Activated naive CD4-positive, alpha-beta T cell treated with anti-CD3 and anti-CD28 coated beads for 36 hours (primary cell): Measurements from ENCODE around the gene TFDP1. TPM values are rescaled to one million over a fixed set of nuclear protein-coding genes. Genes with fewer than 3 reads are reported as not detected.

Experiments
- CTCF ChIA-PET: fragments of 350-600 bp; sonication (Branson Sonifier 250); formaldehyde crosslinking; loops from one replicate; lab custom pipeline; 2021; ENCODE audit warnings: antibody characterized with exemption; lab: Charles Lee
- DNase-seq: peaks from one replicate; pipeline ENCODE4 v3.0.0-alpha.2; 2020
- H3K27ac Mint-ChIP-seq: one replicate; pipeline ENCODE4 v1.8.0; 2021; ENCODE audit warnings: mild to moderate bottlenecking, mixed read lengths
- H3K27me3 Mint-ChIP-seq: one replicate; pipeline ENCODE4 v1.8.0; 2021; ENCODE audit warnings: low read depth, mixed read lengths
- H3K36me3 Mint-ChIP-seq: one replicate; pipeline ENCODE4 v1.8.0; 2021; ENCODE audit warnings: low read depth, mixed read lengths
- H3K4me1 Mint-ChIP-seq: one replicate; pipeline ENCODE4 v1.8.0; 2021; ENCODE audit warnings: low read depth, mixed read lengths
- H3K4me3 Mint-ChIP-seq: one replicate; pipeline ENCODE4 v1.8.0; 2021; ENCODE audit warnings: mild to moderate bottlenecking, moderate library complexity, mixed read lengths
- H3K9me3 Mint-ChIP-seq: one replicate; pipeline ENCODE4 v1.8.0; 2021; ENCODE audit warnings: mixed read lengths
- intact Hi-C: fragments of 100-400 bp; cut with micrococcal nuclease; formaldehyde crosslinking; loops from one replicate; pipeline ENCODE4 v1.15.1; 2023
- total RNA-seq, 2 experiments: library from RNA; stranded (reverse); gene quantifications; one replicate each; pipeline ENCODE4 v1.2.3, GENCODE V29; 2021

Gene TFDP1
- total RNA-seq, 2 experiments from 2014 or later = 157 to 161 TPM

DNA sequence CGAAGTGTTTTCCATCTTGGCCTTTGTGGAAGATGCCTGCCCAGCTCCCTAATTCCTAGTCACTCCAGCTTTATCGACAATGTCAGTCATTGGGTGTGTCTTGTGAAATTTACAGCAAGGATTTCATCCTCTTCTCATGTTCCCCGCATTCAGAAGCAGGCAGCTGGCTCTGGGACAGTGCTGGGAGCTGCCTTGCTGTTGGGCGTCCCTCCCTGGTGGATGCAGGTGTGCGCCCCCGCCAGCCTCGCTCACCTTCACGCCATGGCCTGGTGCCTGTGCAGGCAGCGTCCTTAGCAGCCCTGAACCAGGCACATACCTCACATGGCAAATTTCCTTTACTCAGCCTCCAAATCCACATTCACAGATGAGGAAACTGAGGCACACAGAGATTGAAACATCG is 39.7 kb upstream of the TFDP1 start:
- Mint-ChIP-seq H3K4me3 (no peak overlapping the region), H3K4me1 (peaks cover 2% of the 10 kb centered on the region), H3K9me3 (peaks cover 5% of the 10 kb centered on the region), H3K27ac (no peak overlapping the region), H3K36me3 (peaks cover 25% of the 10 kb centered on the region), H3K27me3 (no peaks in the 10 kb centered on the region)
- intact Hi-C loops = no loop called here
- DNase-seq = no peak
- CTCF ChIA-PET = interaction anchor here (0.6 kb wide), 1 partner anchor 280 kb away, joined by 3 read pairs; no protein-coding TSS in a partner anchor

DNA sequence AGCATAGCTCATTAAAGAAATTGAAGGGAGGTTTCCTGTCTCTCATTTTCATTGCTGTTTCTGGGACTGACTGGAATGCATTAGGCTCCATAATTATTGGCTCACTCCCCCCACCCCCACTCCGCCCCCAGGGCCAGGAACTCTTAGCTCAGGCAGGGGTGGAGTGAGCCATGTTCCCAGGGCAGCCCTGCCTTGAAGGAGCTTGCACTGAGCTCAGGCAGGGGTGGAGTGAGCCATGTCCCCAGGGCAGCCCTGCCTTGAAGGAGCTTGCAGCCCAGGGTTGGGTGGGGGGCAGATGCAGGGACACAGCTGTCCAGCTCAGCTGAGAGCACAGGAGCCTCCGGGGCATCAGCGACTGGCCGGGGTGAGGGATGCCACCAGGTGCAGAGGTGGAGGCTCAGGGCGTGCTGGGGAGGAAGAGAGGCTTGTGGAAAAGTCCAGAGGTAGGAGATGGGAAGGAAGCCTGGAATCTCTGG is 39.1 kb upstream of the TFDP1 start:
- CTCF ChIA-PET = no interaction called here
- intact Hi-C loops = no loop called here
- H3K9me3 Mint-ChIP-seq = peaks cover 5% of the 10 kb centered on the region
- no peak overlapping the region for H3K4me3 Mint-ChIP-seq
- no peaks in the 10 kb centered on the region for H3K27me3 Mint-ChIP-seq
- H3K27ac Mint-ChIP-seq = no peak overlapping the region
- H3K36me3 Mint-ChIP-seq = peaks cover 20% of the 10 kb centered on the region
- H3K4me1 Mint-ChIP-seq = peaks cover 2% of the 10 kb centered on the region
- no peak for DNase-seq

DNA sequence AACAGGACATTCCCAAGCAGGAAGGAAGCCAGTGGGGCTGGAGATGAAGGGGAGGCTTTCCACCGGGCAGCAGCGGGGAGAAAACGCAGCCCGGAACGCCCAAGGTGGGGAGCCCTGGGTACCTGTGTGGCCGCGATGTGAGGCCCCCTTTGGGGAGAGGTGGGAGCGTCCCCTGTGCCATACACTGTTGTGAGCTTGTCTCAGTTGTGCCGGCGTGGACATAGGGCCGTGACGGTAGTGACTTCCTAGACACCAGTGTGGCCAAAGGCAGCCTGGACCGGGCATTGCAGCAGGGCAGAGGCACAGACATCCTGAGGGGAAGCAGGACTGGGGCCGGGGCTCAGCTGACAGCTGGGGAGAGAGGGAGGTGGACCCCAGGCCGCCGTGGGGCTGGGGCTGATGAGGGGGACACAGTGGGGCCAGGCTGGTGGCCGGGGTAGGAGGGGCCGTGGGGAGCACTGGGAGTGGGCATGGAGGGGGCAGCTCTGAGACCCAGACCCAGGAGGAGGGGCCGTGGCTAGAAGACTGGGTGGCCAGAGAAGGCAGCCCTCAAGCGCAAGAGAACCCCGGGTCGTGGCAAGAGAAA is 38.5 kb upstream of the TFDP1 start:
- no peaks in the 10 kb centered on the region for H3K27me3 Mint-ChIP-seq
- CTCF ChIA-PET = no interaction called here
- peaks cover 2% of the 10 kb centered on the region for H3K4me1 Mint-ChIP-seq
- no peak overlapping the region for H3K27ac Mint-ChIP-seq
- no peak overlapping the region for H3K4me3 Mint-ChIP-seq
- intact Hi-C loops = no loop called here
- peaks cover 14% of the 10 kb centered on the region for H3K36me3 Mint-ChIP-seq
- no peak for DNase-seq
- peaks cover 4% of the 10 kb centered on the region for H3K9me3 Mint-ChIP-seq

DNA sequence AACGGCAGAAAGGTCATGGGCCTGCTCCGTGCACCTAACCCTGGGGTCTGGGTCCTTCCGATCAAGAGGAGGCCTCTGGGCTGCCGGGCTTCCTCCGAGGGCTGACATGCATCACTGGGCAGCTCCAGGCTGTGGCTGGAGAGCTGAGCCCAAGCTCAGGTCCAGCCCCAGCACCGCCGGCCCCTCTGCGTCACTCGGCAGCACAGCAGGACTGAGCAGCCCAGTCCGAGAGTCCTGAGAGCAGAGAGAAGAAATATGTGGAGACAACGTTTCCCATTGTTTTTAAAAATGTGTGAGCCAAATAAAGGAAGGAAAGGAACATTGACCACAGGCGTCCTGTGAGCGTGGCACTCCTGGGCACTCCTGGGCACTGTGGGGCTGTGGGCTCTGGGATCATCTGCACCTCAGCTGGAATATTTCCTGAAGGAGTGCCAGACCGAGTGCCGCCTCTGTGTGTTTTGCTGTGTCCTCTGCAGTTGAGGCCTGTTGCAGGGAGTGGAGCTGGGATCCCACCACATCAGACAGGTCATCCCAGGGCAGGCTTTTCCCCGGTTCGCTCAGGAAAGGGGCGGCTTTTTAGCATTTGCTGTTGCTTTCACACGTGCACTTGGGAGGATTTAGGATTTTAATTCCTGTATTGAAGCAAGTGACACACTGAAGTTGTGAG is 37.8 kb upstream of the TFDP1 start:
- no peaks in the 10 kb centered on the region for H3K27me3 Mint-ChIP-seq
- intact Hi-C loops = no loop called here
- H3K9me3 Mint-ChIP-seq = no peaks in the 10 kb centered on the region
- CTCF ChIA-PET = no interaction called here
- H3K4me1 Mint-ChIP-seq = peaks cover 2% of the 10 kb centered on the region
- no peak for DNase-seq
- H3K36me3 Mint-ChIP-seq = peaks cover 13% of the 10 kb centered on the region
- no peak overlapping the region for H3K4me3 Mint-ChIP-seq
- H3K27ac Mint-ChIP-seq = no peak overlapping the region

- Mint-ChIP-seq H3K4me3 (no peak overlapping the region), H3K27ac (no peak overlapping the region), H3K36me3 (peaks cover 13% of the 10 kb centered on the region), H3K9me3 (no peaks in the 10 kb centered on the region), H3K27me3 (no peaks in the 10 kb centered on the region), H3K4me1 (peaks cover 2% of the 10 kb centered on the region)
- intact Hi-C loops = no loop called here
- no peak for DNase-seq
- CTCF ChIA-PET = no interaction called here
Observed at GRCh38 chr13:113547238-113547971, 37.1 kb upstream of the TFDP1 start.

DNA sequence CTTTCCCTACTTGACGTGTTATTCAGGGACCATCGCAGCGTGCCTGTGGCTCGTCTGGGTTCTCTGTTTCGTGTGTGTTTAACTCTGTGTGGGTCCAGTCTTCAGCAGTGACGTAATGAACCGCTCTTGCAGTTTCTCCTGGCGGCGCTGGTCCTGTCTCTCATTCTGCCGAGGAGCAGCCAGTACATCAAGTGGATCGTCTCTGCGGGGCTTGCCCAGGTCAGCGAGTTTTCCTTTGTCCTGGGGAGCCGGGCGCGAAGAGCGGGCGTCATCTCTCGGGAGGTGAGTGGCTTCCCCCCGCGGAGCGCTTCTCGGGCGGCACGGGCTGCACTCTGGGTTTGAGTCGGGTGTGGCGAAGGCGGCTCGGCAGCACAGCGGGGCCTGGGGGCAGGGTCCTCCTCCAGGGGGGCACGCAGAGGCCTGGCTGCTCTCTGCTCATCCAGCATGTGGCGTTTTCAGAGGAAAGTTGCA is 36.3 kb upstream of the TFDP1 start:
- Mint-ChIP-seq H3K4me1 (peaks cover 2% of the 10 kb centered on the region), H3K9me3 (no peaks in the 10 kb centered on the region), H3K27me3 (no peaks in the 10 kb centered on the region), H3K4me3 (no peak overlapping the region), H3K36me3 (peaks cover 13% of the 10 kb centered on the region), H3K27ac (no peak overlapping the region)
- DNase-seq = no peak
- CTCF ChIA-PET = no interaction called here
- intact Hi-C loops = no loop called here

DNA sequence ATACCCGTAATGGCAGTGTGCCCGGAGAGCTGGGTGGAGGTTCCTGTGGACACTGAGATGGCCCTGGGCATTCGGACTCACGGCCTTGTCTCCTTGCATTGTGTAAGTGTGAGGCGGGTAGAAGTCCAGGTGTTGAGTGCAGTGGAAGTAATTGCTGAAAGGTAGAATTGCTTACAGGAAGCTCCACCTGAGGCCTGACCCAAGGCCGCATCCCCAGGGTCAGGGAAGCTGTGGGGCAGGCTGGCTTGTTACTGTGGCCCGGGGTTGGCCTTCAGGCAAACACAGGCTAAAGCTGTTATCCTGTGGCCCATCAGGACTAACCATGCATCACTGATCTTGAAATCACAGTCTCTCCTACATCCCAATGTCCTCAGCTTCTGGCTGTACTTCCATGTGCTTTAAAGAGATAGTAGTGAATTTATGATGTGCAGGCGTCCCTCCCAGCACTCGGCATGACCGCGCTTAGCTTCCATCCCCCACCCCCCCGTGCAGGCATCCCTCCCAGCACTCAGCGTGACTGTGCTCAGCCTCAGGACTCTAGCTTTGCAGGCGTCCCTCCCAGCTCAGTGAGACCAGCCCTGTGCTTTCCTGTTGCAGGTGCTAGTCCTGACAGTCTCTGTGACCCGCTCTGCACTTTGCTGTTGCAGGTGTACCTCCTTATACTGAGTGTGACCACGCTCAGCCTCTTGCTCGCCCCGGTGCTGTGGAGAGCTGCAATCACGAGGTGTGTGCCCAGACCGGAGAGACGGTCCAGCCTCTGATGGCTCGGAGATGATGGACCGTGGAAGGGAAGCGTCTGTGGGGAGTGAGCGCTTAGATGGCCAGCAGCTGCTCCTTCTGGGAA is 35.6 kb upstream of the TFDP1 start:
- Mint-ChIP-seq H3K4me1 (no peaks in the 10 kb centered on the region), H3K4me3 (no peak overlapping the region), H3K9me3 (no peaks in the 10 kb centered on the region), H3K36me3 (peaks cover 9% of the 10 kb centered on the region), H3K27ac (no peak overlapping the region), H3K27me3 (no peaks in the 10 kb centered on the region)
- no peak for DNase-seq
- CTCF ChIA-PET = interaction anchor here (0.5 kb wide), 1 partner anchor 81 kb away, joined by 3 read pairs; no protein-coding TSS in a partner anchor
- intact Hi-C loops = no loop called here

- Mint-ChIP-seq H3K9me3 (no peaks in the 10 kb centered on the region), H3K27me3 (no peaks in the 10 kb centered on the region), H3K36me3 (peaks cover 9% of the 10 kb centered on the region), H3K4me3 (no peak overlapping the region), H3K27ac (no peak overlapping the region), H3K4me1 (no peaks in the 10 kb centered on the region)
- intact Hi-C loops = no loop called here
- CTCF ChIA-PET = no interaction called here
- DNase-seq = no peak
Observed at GRCh38 chr13:113550453-113550852, 34.1 kb upstream of the TFDP1 start.

GRCh38 chr13:113551081-113552000 is 33.2 kb upstream of the TFDP1 start:
- Mint-ChIP-seq H3K27me3 (no peaks in the 10 kb centered on the region), H3K36me3 (peaks cover 9% of the 10 kb centered on the region), H3K4me1 (no peaks in the 10 kb centered on the region), H3K4me3 (no peak overlapping the region), H3K9me3 (no peaks in the 10 kb centered on the region), H3K27ac (no peak overlapping the region)
- intact Hi-C loops = no loop called here
- CTCF ChIA-PET = interaction anchor here (0.6 kb wide), 1 partner anchor 103 kb away, joined by 3 read pairs; no protein-coding TSS in a partner anchor
- DNase-seq = no peak

DNA sequence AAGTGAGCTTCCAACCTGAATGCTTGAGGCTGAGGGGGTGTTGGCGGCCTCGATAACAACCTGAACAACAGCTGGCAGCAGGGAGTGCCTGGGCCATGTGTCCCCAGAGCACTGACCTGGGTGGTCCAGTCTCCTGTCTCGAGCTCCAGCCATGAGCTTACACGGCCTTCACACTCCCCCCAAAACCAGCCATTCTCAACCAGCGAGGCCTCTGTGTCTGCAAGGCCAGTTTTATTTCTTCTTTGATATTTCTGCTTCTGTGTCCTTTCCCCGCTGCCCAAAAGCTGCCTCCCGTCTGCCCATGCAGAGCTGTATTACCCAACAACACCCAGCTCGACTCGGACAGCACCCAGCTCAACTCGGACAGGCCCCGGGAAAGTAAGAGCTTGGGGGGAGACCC is 32.5 kb upstream of the TFDP1 start:
- DNase-seq = no peak
- Mint-ChIP-seq H3K36me3 (peaks cover 9% of the 10 kb centered on the region), H3K27ac (no peak overlapping the region), H3K27me3 (no peaks in the 10 kb centered on the region), H3K9me3 (no peaks in the 10 kb centered on the region), H3K4me3 (no peak overlapping the region), H3K4me1 (no peaks in the 10 kb centered on the region)
- CTCF ChIA-PET = interaction anchor here (0.6 kb wide), 1 partner anchor 104 kb away, joined by 3 read pairs; no protein-coding TSS in a partner anchor
- intact Hi-C loops = no loop called here

DNA sequence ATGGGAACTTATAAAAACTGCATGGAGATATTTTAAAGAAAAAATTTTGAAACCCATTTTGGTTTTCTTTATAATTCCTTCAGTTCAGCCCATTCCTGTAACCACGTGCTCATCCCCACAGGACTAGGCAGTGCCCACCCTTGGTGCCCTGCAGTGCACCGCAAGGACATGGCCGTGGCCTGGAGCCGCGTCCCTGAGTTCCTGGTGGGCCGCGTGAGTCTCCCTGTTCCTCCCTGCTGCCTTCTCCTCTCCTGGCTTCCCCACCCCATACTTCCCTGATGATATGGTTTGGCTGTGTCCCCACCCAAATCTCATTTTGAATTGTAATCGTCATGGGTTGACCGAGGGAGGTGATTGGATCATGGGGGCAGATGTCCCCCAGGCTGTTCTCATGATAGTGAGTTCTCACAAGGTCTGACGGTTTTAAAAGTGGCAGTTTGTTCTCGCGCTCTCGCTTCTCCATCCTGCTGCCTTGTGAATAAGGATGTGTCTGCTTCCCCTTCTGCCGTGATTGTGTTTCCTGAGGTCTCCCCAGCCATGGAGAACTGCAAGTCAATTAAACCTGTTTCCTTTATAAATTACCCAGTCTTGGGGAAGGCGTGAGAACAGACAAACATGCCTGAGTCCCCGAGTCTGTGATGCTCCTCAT is 31.6 kb upstream of the TFDP1 start:
- intact Hi-C loops = no loop called here
- Mint-ChIP-seq H3K27ac (no peak overlapping the region), H3K36me3 (peaks cover 9% of the 10 kb centered on the region), H3K9me3 (no peaks in the 10 kb centered on the region), H3K4me3 (no peak overlapping the region), H3K4me1 (no peaks in the 10 kb centered on the region), H3K27me3 (no peaks in the 10 kb centered on the region)
- CTCF ChIA-PET = no interaction called here
- no peak for DNase-seq
